Neural cell (in vitro differentiated cells): ENCODE measurements around the gene SLC10A1. TPM values are rescaled to one million over a fixed set of nuclear protein-coding genes. Genes with fewer than 3 reads are reported as not detected.

Source experiments
- H2AFZ ChIP-seq: fragments of 200-600, 300-800 bp; sonication (generic), shearing (Covaris generic); 2 replicates; pipeline ENCODE4 v1.6.0; 2014; ENCODE audit warnings: low read depth, mild to moderate bottlenecking, antibody characterized with exemption, low read length, moderate library complexity
- H3F3A ChIP-seq: fragments of 200-600 bp; shearing (Covaris generic); 2 replicates; pipeline ENCODE4 v1.6.1; 2016; ENCODE audit warnings: mild to moderate bottlenecking, moderate library complexity, mixed read lengths, antibody characterized with exemption, low read length; ENCODE audit not compliant: insufficient read depth, poor library complexity, severe bottlenecking
- H3K27ac ChIP-seq: fragments of 200-600, 300-800 bp; sonication (generic), shearing (Covaris generic); 2 replicates; pipeline ENCODE4 v1.5.1; 2014; ENCODE audit warnings: mild to moderate bottlenecking, low read length, moderate library complexity
- H3K27me3 ChIP-seq: fragments of 300-800, 200-600 bp; sonication (generic), shearing (Covaris generic); 2 replicates; pipeline ENCODE4 v1.6.0; 2014; ENCODE audit warnings: mild to moderate bottlenecking, low read depth, low read length, moderate library complexity; ENCODE audit not compliant: insufficient read depth
- H3K36me3 ChIP-seq: fragments of 300-800, 200-600 bp; sonication (generic), shearing (Covaris generic); 2 replicates; pipeline ENCODE4 v1.5.1; 2014; ENCODE audit warnings: mild to moderate bottlenecking, antibody characterized with exemption, low read length, moderate library complexity; ENCODE audit not compliant: insufficient read depth
- H3K4me2 ChIP-seq: fragments of 300-800, 200-600 bp; sonication (generic), shearing (Covaris generic); 2 replicates; pipeline ENCODE4 v1.6.0; 2014; ENCODE audit warnings: mild to moderate bottlenecking, low read length
- H3K4me3 ChIP-seq: fragments of 300-800, 200-600 bp; sonication (generic), shearing (Covaris generic); 2 replicates; pipeline ENCODE4 v1.5.1; 2014; ENCODE audit warnings: mild to moderate bottlenecking, low read length, moderate library complexity
- H3K79me2 ChIP-seq: fragments of 200-600 bp; shearing (Covaris generic); replicated peaks from 2 replicates; pipeline ENCODE4 v1.6.0; 2014; ENCODE audit warnings: mild to moderate bottlenecking, low read length, moderate library complexity; ENCODE audit not compliant: insufficient read depth
- H3K9ac ChIP-seq: fragments of 300-800, 200-600 bp; sonication (generic), shearing (Covaris generic); 2 replicates; pipeline ENCODE4 v1.6.1; 2016; ENCODE audit warnings: mild to moderate bottlenecking, low read length, mixed read lengths
- H3K9me2 ChIP-seq: fragments of 200-600 bp; shearing (Covaris generic); 2 replicates; pipeline ENCODE4 v1.6.1; 2016; ENCODE audit warnings: mild to moderate bottlenecking, low read length, mixed read lengths; ENCODE audit not compliant: insufficient read depth
- H3K9me3 ChIP-seq: fragments of 200-600, 300-800 bp; sonication (generic), shearing (Covaris generic); 2 replicates; pipeline ENCODE4 v1.6.1; 2016; ENCODE audit warnings: mild to moderate bottlenecking, mixed run types, low read length, moderate library complexity, mixed read lengths
- H4K20me1 ChIP-seq: fragments of 200-600 bp; shearing (Covaris generic); 2 replicates; pipeline ENCODE4 v1.6.1; 2016; ENCODE audit warnings: mild to moderate bottlenecking, mixed run types; ENCODE audit not compliant: insufficient read depth
- CTCF ChIP-seq: fragments of 450-650 bp; IDR thresholded peaks from 2 replicates; pipeline ENCODE4 v1.5.1; 2014; ENCODE audit warnings: antibody characterized with exemption, mild to moderate bottlenecking, moderate library complexity; ENCODE audit not compliant: poor library complexity, severe bottlenecking
- EP300 ChIP-seq: fragments of 450-650 bp; conservative IDR thresholded peaks from 2 replicates; pipeline ENCODE4 v1.6.1; 2014; ENCODE audit warnings: antibody characterized with exemption, mild to moderate bottlenecking, moderate library complexity; ENCODE audit not compliant: poor library complexity, severe bottlenecking
- EZH2 ChIP-seq: fragments of 200-600, 300-800 bp; shearing (Covaris generic), sonication (generic); IDR thresholded peaks from 2 replicates; pipeline ENCODE4 v1.6.1; 2014; ENCODE audit warnings: antibody characterized with exemption, low read length, borderline replicate concordance, mild to moderate bottlenecking; ENCODE audit not compliant: insufficient read depth, poor library complexity, severe bottlenecking
- MXI1 ChIP-seq: fragments of 450-650 bp; conservative IDR thresholded peaks from 2 replicates; pipeline ENCODE4 v1.6.1; 2014; ENCODE audit warnings: antibody characterized with exemption, mild to moderate bottlenecking; ENCODE audit not compliant: poor library complexity, severe bottlenecking
- POLR2AphosphoS5 ChIP-seq: IDR thresholded peaks from 2 replicates; pipeline ENCODE4 v1.6.1; 2012
- RAD21 ChIP-seq: fragments of 450-650 bp; conservative IDR thresholded peaks from 2 replicates; pipeline ENCODE4 v1.6.1; 2014; ENCODE audit warnings: antibody characterized with exemption, mild to moderate bottlenecking, moderate library complexity
- REST ChIP-seq: IDR thresholded peaks from 2 replicates; pipeline ENCODE4 v1.6.1; 2012; ENCODE audit warnings: borderline replicate concordance
- SMC3 ChIP-seq: fragments of 450-650 bp; conservative IDR thresholded peaks from 2 replicates; pipeline ENCODE4 v1.6.1; 2014; ENCODE audit warnings: antibody characterized with exemption, mild to moderate bottlenecking, moderate library complexity; ENCODE audit not compliant: poor library complexity
- TAF1 ChIP-seq: IDR thresholded peaks from 2 replicates; pipeline ENCODE4 v1.6.1; 2012; ENCODE audit warnings: low read depth
- polyA plus RNA-seq: library from polyadenylated mRNA; depleted of rRNA; stranded (reverse); fragments of >200 nt; gene quantifications from 2 replicates; pipeline ENCODE4 v1.2.3, GENCODE V29; 2014

SLC10A1 gene
- polyA plus RNA-seq, 1 donor from 2014 or later: not detected

- H4K20me1 ChIP-seq: no peaks in the 10 kb centered on the region
- H3K4me2 ChIP-seq: no peak overlapping the region
- no peak for TF ChIP-seq EP300
- TF ChIP-seq RAD21: no peak
- no peak for TF ChIP-seq MXI1
- no peak for TF ChIP-seq REST
- no peak for TF ChIP-seq TAF1
- TF ChIP-seq EZH2: no peak
- H3K27me3 ChIP-seq: no peaks in the 10 kb centered on the region
- H2AFZ ChIP-seq: no peak overlapping the region
- H3K4me3 ChIP-seq: no peak overlapping the region
- no peaks in the 10 kb centered on the region for H3K9me3 ChIP-seq
- H3K36me3 ChIP-seq: no peaks in the 10 kb centered on the region
- no peaks in the 10 kb centered on the region for H3K79me2 ChIP-seq
- H3K9me2 ChIP-seq: no peaks in the 10 kb centered on the region
- no peak overlapping the region for H3K9ac ChIP-seq
- H3F3A ChIP-seq: no peaks in the 10 kb centered on the region
- no peak overlapping the region for H3K27ac ChIP-seq
Measured at GRCh38 chr14:69828879-69829278, 31.8 kb upstream of the SLC10A1 start.

- H2AFZ ChIP-seq: no peak overlapping the region
- H3K4me3 ChIP-seq: no peak overlapping the region
- no peaks in the 10 kb centered on the region for H4K20me1 ChIP-seq
- H3K36me3 ChIP-seq: no peaks in the 10 kb centered on the region
- H3K27me3 ChIP-seq: no peaks in the 10 kb centered on the region
- no peaks in the 10 kb centered on the region for H3K9me2 ChIP-seq
- no peaks in the 10 kb centered on the region for H3F3A ChIP-seq
- TF ChIP-seq MXI1 (no peak), POLR2AphosphoS5 (no peak), EP300 (no peak), CTCF (no peak), TAF1 (no peak)
- no peaks in the 10 kb centered on the region for H3K79me2 ChIP-seq
- H3K27ac ChIP-seq: no peak overlapping the region
- no peaks in the 10 kb centered on the region for H3K9me3 ChIP-seq
- H3K9ac ChIP-seq: no peak overlapping the region
- H3K4me2 ChIP-seq: no peak overlapping the region
Measured at GRCh38 chr14:69828354-69828753, 31.3 kb upstream of the SLC10A1 start.

GRCh38 chr14:69827560-69827959, 30.5 kb upstream of the SLC10A1 start:
- Histone ChIP-seq H4K20me1 (no peaks in the 10 kb centered on the region), H3K79me2 (no peaks in the 10 kb centered on the region), H3K27ac (no peak overlapping the region), H3K4me2 (no peak overlapping the region), H3K9me2 (no peaks in the 10 kb centered on the region), H3K9me3 (no peaks in the 10 kb centered on the region), H3K9ac (no peak overlapping the region), H3K4me3 (no peak overlapping the region), H2AFZ (no peak overlapping the region), H3F3A (no peaks in the 10 kb centered on the region), H3K36me3 (no peaks in the 10 kb centered on the region), H3K27me3 (no peaks in the 10 kb centered on the region)
- TF ChIP-seq EZH2 (no peak), TAF1 (no peak), POLR2AphosphoS5 (no peak), CTCF (no peak), EP300 (no peak), MXI1 (no peak), RAD21 (no peak), REST (no peak), SMC3 (no peak)
